ENCODE measurements around the gene DOCK2.

GRCh38 chr5:169978714-169979113, 341.6 kb downstream of the DOCK2 start:
- TF ChIP-seq CTCF (conservative IDR thresholded peaks at IDR 0.05; ENCODE audit: low read length) (no peak), EZH2phosphoT487 (IDR thresholded peaks at IDR 0.05; ENCODE audit: borderline replicate concordance, low read depth, low read length) (no peak)

Measured in OCI-LY7 (cell line).